Measurements from ENCODE around the gene ARL5A. TPM values are rescaled to one million over a fixed set of nuclear protein-coding genes. Genes with fewer than 3 reads are reported as not detected.

The ARL5A gene
- total RNA-seq = 52.4 and 55.6 TPM in 2 replicates

GRCh38 chr2:151828143-151828889, at the start of gene ARL5A:
TSS of gene ARL5A (minus strand) at chr2:151828421. CDS start at chr2:151828176, 245 bp downstream.

Other genes starting within 250 kb of the ARL5A start
- 0.19 and 0.45 TPM in 2 replicates for gene NEB, start 93.9 kb downstream of the ARL5A start, total RNA-seq

Measured in endothelial cell of coronary artery (primary cell).